Uterus (tissue), 2 donors: Measurements from ENCODE around the gene CKS1B.

Source experiments
- CTCF ChIP-seq, 4 experiments: fragments of 200-600 bp in 2 of 4; fragments of 450-650 bp in 2 of 4; sonication (generic) in 2 of 4; IDR thresholded peaks; one replicate each; pipeline ENCODE4 v1.5.1; 2016 to 2019; ENCODE audit warnings: antibody characterized with exemption in 4 of 4, mild to moderate bottlenecking in 2 of 4, moderate library complexity in 1 of 4
- POLR2A ChIP-seq, 2 donors: fragments of 450-650 bp; IDR thresholded peaks; one replicate each; pipeline ENCODE4 v1.6.1; 2016; ENCODE audit warnings: antibody characterized with exemption in 2 of 2, mild to moderate bottlenecking in 1 of 2, moderate library complexity in 1 of 2

GRCh38 chr1:154970631-154971340 lies 3.7 kb upstream of the CKS1B start, which contains the start of gene SHC1:
- TF ChIP-seq CTCF (IDR thresholded peaks at IDR 0.05) (no peak), POLR2A (IDR thresholded peaks at IDR 0.05) (peak; percentile 93 to 96)
